ENCODE measurements around the gene ZRANB1. TPM values are rescaled to one million over a fixed set of nuclear protein-coding genes. Genes with fewer than 3 reads are reported as not detected.

ZRANB1 gene
- total and polyA plus RNA-seq, 2 of the 4 experiments (the other 2 are of a cell fraction) = 11.2 to 24.7 TPM

DNA sequence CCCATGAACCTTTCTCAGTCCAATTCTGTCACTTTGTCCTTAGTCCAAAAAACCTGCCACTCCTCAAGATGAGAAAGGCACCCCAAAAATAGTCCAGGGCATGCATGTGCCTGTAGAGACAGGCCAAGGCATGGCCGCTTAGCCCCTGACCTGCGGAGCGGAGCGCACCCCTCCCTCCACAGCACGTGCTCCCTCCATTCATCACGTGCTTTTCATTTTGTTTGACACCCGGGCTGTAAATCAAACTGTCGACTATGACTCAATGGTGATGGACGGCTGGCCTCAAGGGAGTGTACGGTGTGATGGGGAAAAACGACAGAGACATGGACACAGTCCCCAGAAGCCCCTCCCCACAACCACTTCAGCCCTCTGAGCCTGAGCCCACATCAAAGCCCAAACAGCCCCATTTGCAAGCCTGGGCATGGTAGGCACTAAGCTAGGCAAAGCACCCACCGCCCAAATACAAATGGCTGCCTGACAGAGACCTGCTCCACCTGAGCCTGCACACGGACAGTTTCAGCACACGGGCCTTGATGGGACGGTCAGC is 90.6 kb downstream of the ZRANB1 start:
- Histone ChIP-seq H3K9ac (ENCODE audit: low read depth, low read length) (no peak overlapping the region), H3K56ac (ENCODE audit: extremely low read depth, insufficient read depth, low read length) (no peak overlapping the region), H3K27me3 (ENCODE audit: control insufficient read depth, insufficient read depth, low read length) (no peaks in the 10 kb centered on the region), H3K27ac (ENCODE audit: insufficient read depth, low read length) (no peak overlapping the region), H3K79me1 (ENCODE audit: low read depth in 1 of 2, low read length in 2 of 2) (peaks cover 52 to 95% of the 10 kb centered on the region in 2 experiments), H3K9me3 (ENCODE audit: control insufficient read depth, insufficient read depth, low read length) (no peaks in the 10 kb centered on the region), H2BK5ac (ENCODE audit: low read depth, low read length, poor library complexity, severe bottlenecking) (no peak overlapping the region), H4K5ac (ENCODE audit: low read depth, low read length) (no peak overlapping the region), H4K20me1 (ENCODE audit: insufficient read depth, low read length) (peaks cover 70% of the 10 kb centered on the region), H3K9me1 (ENCODE audit: insufficient read depth, low read length) (peaks cover 53% of the 10 kb centered on the region), H2BK15ac (ENCODE audit: low read depth, low read length) (no peak overlapping the region), H3K4me1 (ENCODE audit: control insufficient read depth, insufficient read depth, low read length) (peaks cover 33% of the 10 kb centered on the region), H2AFZ (replicated peaks; ENCODE audit: low read length, poor library complexity) (no peak overlapping the region), H2BK20ac (ENCODE audit: low read depth, low read length) (no peak overlapping the region), H3K4me2 (ENCODE audit: low read depth, low read length) (no peak overlapping the region), H2BK120ac (ENCODE audit: low read depth, low read length) (no peak overlapping the region), H3K4ac (ENCODE audit: low read depth, low read length) (no peak overlapping the region), H4K8ac (ENCODE audit: low read depth in 2 of 2, low read length in 2 of 2) (no peak overlapping the region), H4K91ac (ENCODE audit: insufficient read depth, low read depth, low read length) (no peak overlapping the region), H2AK9ac (replicated peaks; ENCODE audit: low read depth, low read length, poor library complexity) (no peak overlapping the region), H2AK5ac (ENCODE audit: low read depth, low read length) (no peak overlapping the region), H3K4me3 (ENCODE audit: insufficient read depth, low read depth, low read length) (no peak overlapping the region), H3K36me3 (ENCODE audit: control insufficient read depth, insufficient read depth, low read length) (peaks cover 8% of the 10 kb centered on the region; the same call in 1 of the 2 replicates), H3K18ac (ENCODE audit: low read depth, low read length) (no peak overlapping the region), H3K23ac (ENCODE audit: low read depth, low read length) (no peak overlapping the region), H3K14ac (replicated peaks; ENCODE audit: low read depth, low read length) (no peak overlapping the region)
- dilution Hi-C loops (cut with HindIII; ENCODE audit: low sequenced_read_pairs, unreplicated experiment) (no loop called here), in situ Hi-C loops (cut with MboI; ENCODE audit: low sequenced_read_pairs) (no loop called here), intact Hi-C loops (cut with micrococcal nuclease) (no loop called here)
- no TSS peak for BruUV-seq (replicated peaks)
- no peak for TF ChIP-seq CTCF (conservative IDR thresholded peaks at IDR 0.05; ENCODE audit: low read depth, low read length)
- TF ChIP-seq CHD1 (IDR thresholded peaks at IDR 0.05; ENCODE audit: low read depth, low read length) = no peak
- no peak for TF ChIP-seq MXI1 (IDR thresholded peaks at IDR 0.05; ENCODE audit: borderline replicate concordance, low read depth, low read length)
- no peak for TF ChIP-seq RCOR1 (IDR thresholded peaks at IDR 0.05; ENCODE audit: insufficient replicate concordance, low read length)
- TF ChIP-seq POLR2A (IDR thresholded peaks at IDR 0.05; ENCODE audit: low read depth, low read length) = no peak
- TF ChIP-seq, protein P1, sequence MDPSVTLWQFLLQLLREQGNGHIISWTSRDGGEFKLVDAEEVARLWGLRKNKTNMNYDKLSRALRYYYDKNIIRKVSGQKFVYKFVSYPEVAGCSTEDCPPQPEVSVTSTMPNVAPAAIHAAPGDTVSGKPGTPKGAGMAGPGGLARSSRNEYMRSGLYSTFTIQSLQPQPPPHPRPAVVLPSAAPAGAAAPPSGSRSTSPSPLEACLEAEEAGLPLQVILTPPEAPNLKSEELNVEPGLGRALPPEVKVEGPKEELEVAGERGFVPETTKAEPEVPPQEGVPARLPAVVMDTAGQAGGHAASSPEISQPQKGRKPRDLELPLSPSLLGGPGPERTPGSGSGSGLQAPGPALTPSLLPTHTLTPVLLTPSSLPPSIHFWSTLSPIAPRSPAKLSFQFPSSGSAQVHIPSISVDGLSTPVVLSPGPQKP (IDR thresholded peaks at IDR 0.05; ENCODE audit: borderline replicate concordance, low read depth, low read length) = no peak
- no peak for TF ChIP-seq USF2 (IDR thresholded peaks at IDR 0.05; ENCODE audit: low read depth, low read length)
- TF ChIP-seq SMC3 (IDR thresholded peaks at IDR 0.05; ENCODE audit: low read depth, low read length) = no peak
- no peak for TF ChIP-seq FOS (IDR thresholded peaks at IDR 0.05; ENCODE audit: low read depth, low read length)
- no peak for TF ChIP-seq BHLHE40 (IDR thresholded peaks at IDR 0.05; ENCODE audit: low read depth, low read length)
- TF ChIP-seq MAZ (IDR thresholded peaks at IDR 0.05; ENCODE audit: borderline replicate concordance, low read depth, low read length) = no peak
- no peak for TF ChIP-seq CEBPB (IDR thresholded peaks at IDR 0.05; ENCODE audit: low read depth, low read length)
- no peak for TF ChIP-seq RFX5 (IDR thresholded peaks at IDR 0.05; ENCODE audit: low read depth, low read length)
- TF ChIP-seq RAD21 (IDR thresholded peaks at IDR 0.05; ENCODE audit: low read length) = no peak
- no peak for TF ChIP-seq MAFK (IDR thresholded peaks at IDR 0.05; ENCODE audit: low read depth, low read length)
- TF ChIP-seq NFE2L2 (IDR thresholded peaks at IDR 0.05; ENCODE audit: low read depth, low read length) = no peak
- no peak for ATAC-seq (ENCODE audit: low read depth)
- DNase-seq = no peak
- ChIA-PET POLR2A (ENCODE audit: unreplicated experiment) (interaction anchor here (0.8 kb wide), 1 partner anchor 121 kb away, joined by 6 read pairs; no protein-coding TSS in a partner anchor), CTCF (no interaction called here)
- WGBS, 2 experiments (ENCODE audit: extremely low coverage in 2 of 2, insufficient read length in 1 of 2) = 100% methylated on average over 1 of the region's 15 CpGs; no CpG with 5 or more reads in 1 of the 2 experiments

Data from IMR-90 (cell line).